ENCODE data around the gene MMRN2. TPM values are rescaled to one million over a fixed set of nuclear protein-coding genes. Genes with fewer than 3 reads are reported as not detected.
"Not testable (repeated sequence)": the region's sequence is repeated elsewhere in the genome, so short reads cannot be mapped to it uniquely, and the experiment has no call there.

Gene MMRN2
- 10 to 100 TPM; 16.8 to 17.4 TPM for total RNA-seq

GRCh38 chr10:86957471-86958115 lies at the start of gene MMRN2:
TSS of gene MMRN2 (minus strand) at chr10:86957615. CDS start at chr10:86957541, 74 bp downstream.
- ATAC-seq = no peak
- intact Hi-C loops (cut with DNase I) = no loop called here
- H3K27ac ChIP-seq = peak within 1 kb of the TSS in 3 of 4 donors; percentile 28 to 49 (median 33)
- H3K4me1 ChIP-seq = peaks cover 21% of the 10 kb centered on the region
- H3K9me3 ChIP-seq = no peaks in the 10 kb centered on the region
- no peaks in the 10 kb centered on the region for H3K36me3 ChIP-seq (replicated peaks in 1 of 2; ENCODE audit: insufficient read depth in 1 of 2, low read depth in 2 of 2)
- TF ChIP-seq POLR2A (IDR thresholded peaks at IDR 0.05) = no peak
- TF ChIP-seq CTCF (IDR thresholded peaks at IDR 0.05) = no peak
- no peaks in the 10 kb centered on the region for H3K27me3 ChIP-seq
- 54 to 70% methylated on average over 5 to 8 of the region's 9 CpGs for WGBS, 2 donors
- no peak within 1 kb of the TSS for H3K4me3 ChIP-seq
- DNase-seq = no peak

- WGBS, 2 donors = 0% methylated on average over 1 of the region's 1 CpG
- H3K27me3 ChIP-seq; DNase-seq; H3K27ac ChIP-seq; H3K36me3 ChIP-seq (replicated peaks in 1 of 2; ENCODE audit: insufficient read depth in 1 of 2, low read depth in 2 of 2); H3K4me1 ChIP-seq; intact Hi-C loops (cut with DNase I); H3K9me3 ChIP-seq; ATAC-seq; H3K4me3 ChIP-seq: not testable (repeated sequence)
Measured at GRCh38 chr10:87007124-87007523, 49.7 kb upstream of the MMRN2 start.

DNA sequence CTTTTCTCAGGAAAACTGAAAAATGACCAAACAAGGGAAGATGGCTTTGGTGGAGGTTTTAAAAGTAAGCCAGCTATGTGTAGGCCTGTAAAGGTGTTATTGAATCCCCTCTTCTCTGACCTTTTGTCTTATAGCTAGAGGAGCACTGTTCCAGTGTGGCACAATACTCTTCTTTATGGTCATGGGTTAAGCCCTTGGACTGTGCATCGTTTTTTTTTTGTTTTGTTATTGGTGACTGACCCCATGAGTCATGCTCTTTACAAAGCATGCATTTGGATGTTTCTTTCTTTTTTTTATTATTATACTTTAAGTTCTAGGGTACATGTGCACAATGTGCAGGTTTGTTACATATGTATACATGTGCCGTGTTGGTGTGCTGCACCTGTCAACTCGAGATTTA lies 43.1 kb upstream of the MMRN2 start:
- Histone ChIP-seq H3K27me3 (no peaks in the 10 kb centered on the region), H3K27ac (no peak overlapping the region), H3K4me3 (no peak overlapping the region), H3K9me3 (no peaks in the 10 kb centered on the region), H3K4me1 (no peaks in the 10 kb centered on the region), H3K36me3 (replicated peaks in 1 of 2; ENCODE audit: insufficient read depth in 1 of 2, low read depth in 2 of 2) (no peaks in the 10 kb centered on the region)
- WGBS, 2 donors = 63 to 64% methylated on average over 3 of the region's 3 CpGs
- intact Hi-C loops (cut with DNase I) = no loop called here
- DNase-seq = no peak
- no peak for ATAC-seq
- no peak for TF ChIP-seq POLR2A (IDR thresholded peaks at IDR 0.05)
- no peak for TF ChIP-seq CTCF (IDR thresholded peaks at IDR 0.05)

GRCh38 chr10:86999802-87000403 lies 42.5 kb upstream of the MMRN2 start:
- H3K27ac ChIP-seq; H3K9me3 ChIP-seq; H3K4me3 ChIP-seq; ATAC-seq; H3K27me3 ChIP-seq; H3K36me3 ChIP-seq (replicated peaks in 1 of 2; ENCODE audit: insufficient read depth in 1 of 2, low read depth in 2 of 2); H3K4me1 ChIP-seq; intact Hi-C loops (cut with DNase I): not testable (repeated sequence)
- DNase-seq = peak in 1 of 4 donors; percentile 21
- 66 to 79% methylated on average over 6 of the region's 6 CpGs for WGBS, 2 donors

GRCh38 chr10:86992929-86993328 lies 35.5 kb upstream of the MMRN2 start:
- no peak for DNase-seq
- Histone ChIP-seq H3K4me3 (no peak overlapping the region), H3K36me3 (replicated peaks in 1 of 2; ENCODE audit: insufficient read depth in 1 of 2, low read depth in 2 of 2) (no peaks in the 10 kb centered on the region), H3K9me3 (no peaks in the 10 kb centered on the region), H3K27ac (no peak overlapping the region), H3K4me1 (no peaks in the 10 kb centered on the region), H3K27me3 (no peaks in the 10 kb centered on the region)
- WGBS, 2 donors = 57 to 61% methylated on average over 2 of the region's 2 CpGs
- intact Hi-C loops (cut with DNase I) = no loop called here
- ATAC-seq = no peak
- TF ChIP-seq POLR2A (IDR thresholded peaks at IDR 0.05) = no peak
- no peak for TF ChIP-seq CTCF (IDR thresholded peaks at IDR 0.05)

DNA sequence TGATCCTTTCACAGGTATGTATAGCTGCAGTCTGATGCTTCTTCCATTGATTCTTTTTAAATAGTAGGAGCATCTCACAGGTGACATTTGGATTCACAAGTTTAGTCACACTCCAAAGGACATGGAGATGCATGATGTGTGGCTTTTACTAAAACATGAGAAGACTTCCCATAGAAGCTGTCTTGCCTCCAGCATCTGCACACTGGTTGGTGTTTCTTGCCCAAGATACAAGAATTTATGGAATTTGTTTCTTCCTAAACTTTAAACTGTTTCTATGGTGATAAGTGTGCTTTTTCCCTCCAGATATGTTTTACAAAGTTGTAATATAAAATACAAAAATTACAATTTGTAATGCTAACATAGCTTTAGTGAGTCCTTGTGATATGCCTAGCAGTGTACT lies 35.0 kb upstream of the MMRN2 start:
- Histone ChIP-seq H3K36me3 (replicated peaks in 1 of 2; ENCODE audit: insufficient read depth in 1 of 2, low read depth in 2 of 2) (no peaks in the 10 kb centered on the region), H3K4me1 (no peaks in the 10 kb centered on the region), H3K4me3 (no peak overlapping the region), H3K27me3 (no peaks in the 10 kb centered on the region), H3K27ac (no peak overlapping the region), H3K9me3 (no peaks in the 10 kb centered on the region)
- ATAC-seq = no peak
- intact Hi-C loops (cut with DNase I) = no loop called here
- DNase-seq = no peak
- TF ChIP-seq POLR2A (IDR thresholded peaks at IDR 0.05) (no peak), CTCF (IDR thresholded peaks at IDR 0.05) (no peak)

GRCh38 chr10:86991362-86991761 lies 33.9 kb upstream of the MMRN2 start:
- WGBS, 2 donors = 76 to 78% methylated on average over 12 of the region's 12 CpGs
- H3K9me3 ChIP-seq; H3K4me1 ChIP-seq; H3K27me3 ChIP-seq; intact Hi-C loops (cut with DNase I); DNase-seq; H3K27ac ChIP-seq; ATAC-seq; H3K36me3 ChIP-seq (replicated peaks in 1 of 2; ENCODE audit: insufficient read depth in 1 of 2, low read depth in 2 of 2); H3K4me3 ChIP-seq: not testable (repeated sequence)

Measured in body of pancreas (tissue), 4 donors.